ENCODE results near the gene PTK7.
"Not testable (repeated sequence)": the region's sequence is repeated elsewhere in the genome, so short reads cannot be mapped to it uniquely, and the experiment has no call there.

The PTK7 gene

DNA sequence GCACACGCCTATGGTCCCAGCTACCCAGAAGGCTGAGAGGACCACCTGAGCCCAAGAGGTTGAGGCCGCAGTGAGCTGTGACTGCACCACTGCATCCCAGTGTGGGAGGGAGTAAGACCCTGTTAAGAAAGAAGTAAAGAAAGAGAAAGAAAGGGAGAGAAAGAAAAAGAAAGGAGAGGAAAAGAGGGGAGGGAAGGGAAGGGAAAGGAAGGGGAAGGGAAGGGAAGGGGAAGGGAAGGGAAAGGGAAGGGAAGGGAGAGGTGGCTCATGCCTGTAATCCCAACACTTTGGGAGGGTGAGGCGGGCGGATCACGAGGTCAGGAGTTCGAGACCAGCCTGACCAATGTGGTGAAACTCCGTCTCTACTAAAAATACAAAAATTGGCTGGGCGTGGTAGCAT is 34.6 kb upstream of the PTK7 start:
- not testable (repeated sequence) for H3K4ac ChIP-seq (ENCODE audit: low read length); H2AK5ac ChIP-seq (ENCODE audit: low read depth, low read length); DNase-seq (ENCODE audit: low spot score); H3K4me1 ChIP-seq (ENCODE audit: control insufficient read depth in 2 of 2, insufficient read depth in 1 of 2, low read depth in 1 of 2, low read length in 2 of 2); H3K4me2 ChIP-seq (ENCODE audit: insufficient read depth, low read length, poor library complexity, severe bottlenecking); H3K79me1 ChIP-seq (ENCODE audit: low read depth, low read length); H3K27me3 ChIP-seq (ENCODE audit: control insufficient read depth in 3 of 3, insufficient read depth in 3 of 3, low read depth in 1 of 3, low read length in 3 of 3); H4K8ac ChIP-seq (ENCODE audit: low read depth, low read length); H2BK12ac ChIP-seq (ENCODE audit: low read length); H4K91ac ChIP-seq (ENCODE audit: low read depth, low read length, poor library complexity); H2BK5ac ChIP-seq (ENCODE audit: low read length); H3K23ac ChIP-seq (ENCODE audit: low read depth, low read length, poor library complexity); H2AFZ ChIP-seq (ENCODE audit: low read length); H3K18ac ChIP-seq (ENCODE audit: low read length); H3K9me3 ChIP-seq (replicated peaks in 1 of 2; ENCODE audit: control insufficient read depth in 2 of 2, insufficient read depth in 1 of 2, low read depth in 1 of 2, low read length in 2 of 2); H2BK120ac ChIP-seq (ENCODE audit: low read depth, low read length); H3K4me3 ChIP-seq (ENCODE audit: low read length in 2 of 2); H3K14ac ChIP-seq (ENCODE audit: low read length); H3K27ac ChIP-seq (replicated peaks; ENCODE audit: low read length); H2BK15ac ChIP-seq (ENCODE audit: low read length); H3K9ac ChIP-seq (ENCODE audit: low read depth, low read length, poor library complexity)
- no CpG with 5 or more reads among the region's 8 CpGs for WGBS, 2 donors (ENCODE audit: extremely low coverage in 2 of 2, insufficient read length in 2 of 2, insufficient replicate concordance in 1 of 2)
- peaks cover 66 to 89% of the 10 kb centered on the region in 2 donors for H3K36me3 ChIP-seq (replicated peaks in 1 of 2; ENCODE audit: control insufficient read depth in 2 of 2, insufficient read depth in 2 of 2, low read length in 2 of 2)

DNA sequence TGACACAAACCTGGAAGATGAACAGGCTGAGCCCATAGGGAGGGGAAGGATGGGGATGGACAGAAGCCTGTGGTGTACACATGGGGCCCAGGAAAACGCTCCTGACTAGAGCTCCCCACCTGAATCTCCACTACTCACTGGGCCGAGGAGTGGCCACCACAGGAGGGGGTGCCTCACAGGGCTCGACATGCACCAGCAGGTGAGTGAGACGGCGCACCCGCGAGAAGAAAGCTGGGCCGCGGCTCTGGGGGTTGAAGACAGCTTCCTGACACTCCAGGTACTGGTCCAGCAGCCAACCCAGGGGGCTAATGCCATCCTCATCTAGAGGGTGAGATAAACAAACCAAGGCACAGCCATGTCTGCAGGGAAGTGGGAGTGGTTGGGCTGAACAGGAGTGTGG is 32.8 kb upstream of the PTK7 start:
- Histone ChIP-seq H3K14ac (ENCODE audit: low read length) (no peak overlapping the region), H3K18ac (ENCODE audit: low read length) (peak overlapping the region; percentile 24), H2AFZ (ENCODE audit: low read length) (no peak overlapping the region), H3K36me3 (replicated peaks in 1 of 2; ENCODE audit: control insufficient read depth in 2 of 2, insufficient read depth in 2 of 2, low read length in 2 of 2) (peaks cover 61 to 89% of the 10 kb centered on the region in 2 donors), H4K8ac (ENCODE audit: low read depth, low read length) (no peak overlapping the region), H3K79me1 (ENCODE audit: low read depth, low read length) (no peaks in the 10 kb centered on the region), H3K4me1 (ENCODE audit: control insufficient read depth in 2 of 2, insufficient read depth in 1 of 2, low read depth in 1 of 2, low read length in 2 of 2) (no peaks in the 10 kb centered on the region), H3K9ac (ENCODE audit: low read depth, low read length, poor library complexity) (no peak overlapping the region), H2AK5ac (ENCODE audit: low read depth, low read length) (no peak overlapping the region), H3K4me3 (ENCODE audit: low read length in 2 of 2) (no peak overlapping the region), H3K27me3 (ENCODE audit: control insufficient read depth in 3 of 3, insufficient read depth in 3 of 3, low read depth in 1 of 3, low read length in 3 of 3) (no peaks in the 10 kb centered on the region), H3K27ac (replicated peaks; ENCODE audit: low read length) (no peak overlapping the region), H2BK120ac (ENCODE audit: low read depth, low read length) (no peak overlapping the region), H3K9me3 (replicated peaks in 1 of 2; ENCODE audit: control insufficient read depth in 2 of 2, insufficient read depth in 1 of 2, low read depth in 1 of 2, low read length in 2 of 2) (peaks cover 0 to 5% of the 10 kb centered on the region in 2 donors), H2BK12ac (ENCODE audit: low read length) (no peak overlapping the region), H3K4ac (ENCODE audit: low read length) (no peak overlapping the region), H3K4me2 (ENCODE audit: insufficient read depth, low read length, poor library complexity, severe bottlenecking) (no peak overlapping the region), H4K91ac (ENCODE audit: low read depth, low read length, poor library complexity) (no peak overlapping the region), H2BK15ac (ENCODE audit: low read length) (no peak overlapping the region), H2BK5ac (ENCODE audit: low read length) (no peak overlapping the region), H3K23ac (ENCODE audit: low read depth, low read length, poor library complexity) (no peak overlapping the region)
- no CpG with 5 or more reads among the region's 9 CpGs for WGBS, 2 donors (ENCODE audit: extremely low coverage in 2 of 2, insufficient read length in 2 of 2, insufficient replicate concordance in 1 of 2)
- no peak for DNase-seq (ENCODE audit: low spot score)

- no peak for DNase-seq (ENCODE audit: low spot score)
- Histone ChIP-seq H3K9ac (ENCODE audit: low read depth, low read length, poor library complexity) (no peak overlapping the region), H2BK15ac (ENCODE audit: low read length) (no peak overlapping the region), H3K4me2 (ENCODE audit: insufficient read depth, low read length, poor library complexity, severe bottlenecking) (no peak overlapping the region), H3K4ac (ENCODE audit: low read length) (no peak overlapping the region), H3K9me3 (replicated peaks in 1 of 2; ENCODE audit: control insufficient read depth in 2 of 2, insufficient read depth in 1 of 2, low read depth in 1 of 2, low read length in 2 of 2) (peaks cover 0 to 5% of the 10 kb centered on the region in 2 donors), H3K18ac (ENCODE audit: low read length) (no peak overlapping the region), H2AFZ (ENCODE audit: low read length) (no peak overlapping the region), H3K27me3 (ENCODE audit: control insufficient read depth in 3 of 3, insufficient read depth in 3 of 3, low read depth in 1 of 3, low read length in 3 of 3) (no peaks in the 10 kb centered on the region), H3K79me1 (ENCODE audit: low read depth, low read length) (no peaks in the 10 kb centered on the region), H3K36me3 (replicated peaks in 1 of 2; ENCODE audit: control insufficient read depth in 2 of 2, insufficient read depth in 2 of 2, low read length in 2 of 2) (peaks cover 57 to 88% of the 10 kb centered on the region in 2 donors), H2AK5ac (ENCODE audit: low read depth, low read length) (no peak overlapping the region), H4K91ac (ENCODE audit: low read depth, low read length, poor library complexity) (no peak overlapping the region), H3K14ac (ENCODE audit: low read length) (no peak overlapping the region), H4K8ac (ENCODE audit: low read depth, low read length) (no peak overlapping the region), H3K27ac (replicated peaks; ENCODE audit: low read length) (no peak overlapping the region), H3K23ac (ENCODE audit: low read depth, low read length, poor library complexity) (no peak overlapping the region), H2BK120ac (ENCODE audit: low read depth, low read length) (no peak overlapping the region), H2BK12ac (ENCODE audit: low read length) (peak overlapping the region; percentile 19), H3K4me1 (ENCODE audit: control insufficient read depth in 2 of 2, insufficient read depth in 1 of 2, low read depth in 1 of 2, low read length in 2 of 2) (no peaks in the 10 kb centered on the region), H2BK5ac (ENCODE audit: low read length) (no peak overlapping the region), H3K4me3 (ENCODE audit: low read length in 2 of 2) (no peak overlapping the region)
- no CpG with 5 or more reads among the region's 11 CpGs for WGBS, 2 donors (ENCODE audit: extremely low coverage in 2 of 2, insufficient read length in 2 of 2, insufficient replicate concordance in 1 of 2)
These were observed 30.7 kb upstream of the PTK7 start for GRCh38 chr6:43045371-43045930.

DNA sequence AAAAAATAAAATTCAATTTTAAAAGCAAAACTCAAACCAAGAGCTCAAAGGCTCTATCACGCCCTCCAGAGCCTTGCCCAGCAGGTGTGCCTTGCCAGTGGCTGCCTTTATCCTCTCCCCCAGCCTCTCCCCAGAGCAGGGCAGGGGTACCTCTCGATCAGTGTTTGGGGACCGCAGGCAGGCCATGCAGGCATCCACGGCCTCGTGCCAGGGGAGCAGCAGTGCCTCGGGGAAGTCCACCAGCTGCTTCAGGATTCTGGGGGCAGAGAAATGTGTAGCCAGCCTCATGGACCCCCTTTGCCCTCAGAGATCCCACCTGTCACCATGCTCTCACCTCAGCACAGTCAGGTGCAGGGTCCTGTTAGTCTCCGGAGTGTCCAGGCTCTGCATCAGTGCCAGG is 28.1 kb upstream of the PTK7 start:
- Histone ChIP-seq H3K14ac (ENCODE audit: low read length) (no peak overlapping the region), H3K4ac (ENCODE audit: low read length) (no peak overlapping the region), H2AFZ (ENCODE audit: low read length) (no peak overlapping the region), H2BK120ac (ENCODE audit: low read depth, low read length) (no peak overlapping the region), H2AK5ac (ENCODE audit: low read depth, low read length) (no peak overlapping the region), H3K4me3 (ENCODE audit: low read length in 2 of 2) (no peak overlapping the region), H3K4me2 (ENCODE audit: insufficient read depth, low read length, poor library complexity, severe bottlenecking) (no peak overlapping the region), H4K91ac (ENCODE audit: low read depth, low read length, poor library complexity) (no peak overlapping the region), H3K23ac (ENCODE audit: low read depth, low read length, poor library complexity) (peak overlapping the region; percentile 59), H3K9ac (ENCODE audit: low read depth, low read length, poor library complexity) (no peak overlapping the region), H3K18ac (ENCODE audit: low read length) (no peak overlapping the region), H3K36me3 (replicated peaks in 1 of 2; ENCODE audit: control insufficient read depth in 2 of 2, insufficient read depth in 2 of 2, low read length in 2 of 2) (peaks cover 55 to 87% of the 10 kb centered on the region in 2 donors), H2BK5ac (ENCODE audit: low read length) (no peak overlapping the region), H2BK15ac (ENCODE audit: low read length) (no peak overlapping the region), H3K4me1 (ENCODE audit: control insufficient read depth in 2 of 2, insufficient read depth in 1 of 2, low read depth in 1 of 2, low read length in 2 of 2) (peaks cover 1 to 5% of the 10 kb centered on the region in 2 donors), H3K9me3 (replicated peaks in 1 of 2; ENCODE audit: control insufficient read depth in 2 of 2, insufficient read depth in 1 of 2, low read depth in 1 of 2, low read length in 2 of 2) (peaks cover 0 to 4% of the 10 kb centered on the region in 2 donors), H3K27ac (replicated peaks; ENCODE audit: low read length) (no peak overlapping the region), H3K27me3 (ENCODE audit: control insufficient read depth in 3 of 3, insufficient read depth in 3 of 3, low read depth in 1 of 3, low read length in 3 of 3) (no peaks in the 10 kb centered on the region), H3K79me1 (ENCODE audit: low read depth, low read length) (peaks cover 3% of the 10 kb centered on the region), H4K8ac (ENCODE audit: low read depth, low read length) (no peak overlapping the region), H2BK12ac (ENCODE audit: low read length) (no peak overlapping the region)
- no CpG with 5 or more reads among the region's 7 CpGs for WGBS, 2 donors (ENCODE audit: extremely low coverage in 2 of 2, insufficient read length in 2 of 2, insufficient replicate concordance in 1 of 2)
- DNase-seq (ENCODE audit: low spot score): no peak
